ENCODE results near the gene APPBP2. TPM values are rescaled to one million over a fixed set of nuclear protein-coding genes. Genes with fewer than 3 reads are reported as not detected.

The APPBP2 gene
- total RNA-seq, 1 donor from 2014 or later, result 8.6 TPM

DNA sequence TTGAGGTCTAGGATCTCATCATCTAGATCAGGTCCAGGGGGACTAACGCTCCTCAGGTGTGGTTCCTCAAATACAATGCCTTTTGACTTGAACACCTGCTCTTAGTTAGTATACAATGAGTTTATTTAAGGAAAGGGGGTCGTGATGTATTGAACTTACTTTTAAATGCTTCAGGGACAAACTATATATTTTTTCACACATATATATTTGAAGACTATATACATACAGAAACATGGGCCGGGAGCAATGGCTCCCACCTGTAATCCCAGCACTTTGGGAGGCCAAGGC is 122.6 kb downstream of the APPBP2 start:
- H3K36me3 ChIP-seq, result no peaks in the 10 kb centered on the region

DNA sequence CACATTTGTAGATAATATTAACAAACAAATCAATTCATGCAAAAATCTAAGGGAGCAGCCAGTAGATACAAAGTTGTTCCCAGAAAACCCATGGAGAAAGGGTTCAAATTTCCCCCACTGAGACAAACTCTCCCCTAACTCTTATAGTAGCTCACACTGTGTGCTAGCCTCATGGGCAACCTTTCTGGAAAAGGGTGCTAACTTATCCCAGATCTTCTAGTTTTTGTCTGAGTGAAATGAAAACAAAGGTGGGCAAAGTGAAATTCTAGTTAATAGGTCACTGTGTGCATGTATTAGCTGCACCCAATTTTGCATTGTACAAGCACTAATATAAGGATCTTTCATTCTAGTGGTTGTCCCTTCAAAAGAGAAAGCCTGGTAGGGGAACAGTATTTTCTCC is 124.2 kb downstream of the APPBP2 start:
- Histone ChIP-seq H3K27me3 (no peaks in the 10 kb centered on the region), H3K36me3 (no peaks in the 10 kb centered on the region), H3K9me3 (no peaks in the 10 kb centered on the region), H3K4me1 (no peaks in the 10 kb centered on the region), H3K4me3 (no peak overlapping the region), H3K27ac (no peak overlapping the region)
- TF ChIP-seq CTCF (IDR thresholded peaks at IDR 0.05), result no peak
- DNase-seq (ENCODE audit: low spot score in 2 of 2), result no peak
- intact Hi-C loops (cut with DNase I), result no loop called here

More for the DNA sequence above, 122.6 kb downstream of the APPBP2 start:
- Histone ChIP-seq H3K4me3 (no peak overlapping the region), H3K4me1 (no peaks in the 10 kb centered on the region), H3K27me3 (no peaks in the 10 kb centered on the region), H3K9me3 (no peaks in the 10 kb centered on the region), H3K27ac (no peak overlapping the region)
- intact Hi-C loops (cut with DNase I), result no loop called here
- no peak for DNase-seq (ENCODE audit: low spot score in 2 of 2)
- TF ChIP-seq CTCF (IDR thresholded peaks at IDR 0.05), result no peak

- Histone ChIP-seq H3K4me1 (no peaks in the 10 kb centered on the region), H3K27ac (peak overlapping the region in 1 of 2 donors; percentile 28), H3K9me3 (no peaks in the 10 kb centered on the region), H3K4me3 (no peak overlapping the region), H3K27me3 (no peaks in the 10 kb centered on the region), H3K36me3 (no peaks in the 10 kb centered on the region)
- no peak for DNase-seq (ENCODE audit: low spot score in 2 of 2)
- no peak for TF ChIP-seq CTCF (IDR thresholded peaks at IDR 0.05)
- intact Hi-C loops (cut with DNase I), result no loop called here
Measured at GRCh38 chr17:60398227-60398959, 127.6 kb downstream of the APPBP2 start.

GRCh38 chr17:60396412-60396811 is 129.6 kb downstream of the APPBP2 start:
- Histone ChIP-seq H3K27me3 (no peaks in the 10 kb centered on the region), H3K9me3 (no peaks in the 10 kb centered on the region), H3K36me3 (no peaks in the 10 kb centered on the region), H3K4me1 (peaks cover 0 to 4% of the 10 kb centered on the region in 2 donors), H3K4me3 (no peak overlapping the region), H3K27ac (no peak overlapping the region)
- TF ChIP-seq CTCF (IDR thresholded peaks at IDR 0.05), result no peak
- no peak for DNase-seq (ENCODE audit: low spot score in 2 of 2)
- intact Hi-C loops (cut with DNase I), result no loop called here

DNA sequence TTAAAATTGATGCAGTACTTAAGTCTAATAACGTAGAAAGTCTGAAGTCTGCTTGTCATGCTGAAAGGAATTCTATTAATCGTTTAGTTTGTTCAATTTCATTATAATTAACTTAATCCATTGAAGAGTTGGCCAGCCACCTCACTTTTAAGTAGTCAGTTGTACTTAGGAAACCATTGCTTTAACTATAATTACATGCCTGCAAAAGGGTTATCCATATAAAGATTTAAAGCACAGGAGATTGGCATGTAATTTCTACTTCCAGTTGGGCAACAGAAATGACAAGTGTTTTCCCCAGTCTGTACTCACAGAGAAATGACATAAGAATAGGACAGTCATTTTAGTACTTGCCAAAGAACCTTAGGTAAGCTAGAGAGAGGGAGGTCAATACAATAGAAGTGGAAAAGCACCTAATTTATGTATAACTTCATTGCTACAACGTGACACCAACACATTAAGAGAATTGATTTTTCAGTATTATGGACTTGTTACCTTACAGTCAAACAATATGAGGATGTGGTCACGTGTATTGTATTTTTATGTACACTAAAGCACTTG is 130.5 kb downstream of the APPBP2 start:
- no peak for TF ChIP-seq CTCF (IDR thresholded peaks at IDR 0.05)
- Histone ChIP-seq H3K27ac (no peak overlapping the region), H3K9me3 (no peaks in the 10 kb centered on the region), H3K4me3 (no peak overlapping the region), H3K4me1 (peaks cover 0 to 4% of the 10 kb centered on the region in 2 donors), H3K36me3 (no peaks in the 10 kb centered on the region), H3K27me3 (no peaks in the 10 kb centered on the region)
- no peak for DNase-seq (ENCODE audit: low spot score in 2 of 2)
- intact Hi-C loops (cut with DNase I), result no loop called here
